ENCODE measurements around the gene MGLL. TPM values are rescaled to one million over a fixed set of nuclear protein-coding genes. Genes with fewer than 3 reads are reported as not detected.
"Not testable (repeated sequence)": the region's sequence is repeated elsewhere in the genome, so short reads cannot be mapped to it uniquely, and the experiment has no call there.

The MGLL gene
- total RNA-seq, 1 donor from 2014 or later, result 2.5 TPM

DNA sequence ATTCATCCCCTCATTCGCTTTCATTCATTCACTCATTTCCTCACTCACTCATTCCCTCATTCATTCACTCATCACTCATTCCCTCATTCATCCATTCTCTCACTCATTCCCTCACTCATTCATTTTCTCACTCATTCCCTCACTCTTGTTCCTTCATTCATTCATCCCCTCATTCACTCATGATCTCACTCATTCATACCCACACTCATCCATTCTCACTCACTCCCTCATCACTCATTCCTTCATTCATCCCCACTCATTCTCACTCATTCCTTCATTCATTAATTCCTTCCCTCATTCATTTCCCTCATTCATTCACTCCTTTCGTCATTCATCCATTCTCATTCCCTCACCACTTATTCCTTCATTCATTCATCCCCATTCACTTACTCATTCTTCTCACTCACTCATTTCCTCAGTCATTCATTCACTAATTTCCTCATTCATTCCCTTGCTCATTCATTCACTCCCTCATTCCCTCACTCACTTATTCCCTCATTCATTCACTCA is 135.0 kb downstream of the MGLL start:
- Mint-ChIP-seq H3K27me3 (ENCODE audit: low read depth) (no peaks in the 10 kb centered on the region), H3K9me3 (no peaks in the 10 kb centered on the region), H3K27ac (no peak overlapping the region), H3K4me1 (peaks cover 13% of the 10 kb centered on the region), H3K36me3 (no peaks in the 10 kb centered on the region), H3K4me3 (no peak overlapping the region)
- DNase-seq (ENCODE audit: low spot score in 2 of 2, unreplicated experiment in 2 of 2), result no peak
- TF ChIP-seq, protein P1, sequence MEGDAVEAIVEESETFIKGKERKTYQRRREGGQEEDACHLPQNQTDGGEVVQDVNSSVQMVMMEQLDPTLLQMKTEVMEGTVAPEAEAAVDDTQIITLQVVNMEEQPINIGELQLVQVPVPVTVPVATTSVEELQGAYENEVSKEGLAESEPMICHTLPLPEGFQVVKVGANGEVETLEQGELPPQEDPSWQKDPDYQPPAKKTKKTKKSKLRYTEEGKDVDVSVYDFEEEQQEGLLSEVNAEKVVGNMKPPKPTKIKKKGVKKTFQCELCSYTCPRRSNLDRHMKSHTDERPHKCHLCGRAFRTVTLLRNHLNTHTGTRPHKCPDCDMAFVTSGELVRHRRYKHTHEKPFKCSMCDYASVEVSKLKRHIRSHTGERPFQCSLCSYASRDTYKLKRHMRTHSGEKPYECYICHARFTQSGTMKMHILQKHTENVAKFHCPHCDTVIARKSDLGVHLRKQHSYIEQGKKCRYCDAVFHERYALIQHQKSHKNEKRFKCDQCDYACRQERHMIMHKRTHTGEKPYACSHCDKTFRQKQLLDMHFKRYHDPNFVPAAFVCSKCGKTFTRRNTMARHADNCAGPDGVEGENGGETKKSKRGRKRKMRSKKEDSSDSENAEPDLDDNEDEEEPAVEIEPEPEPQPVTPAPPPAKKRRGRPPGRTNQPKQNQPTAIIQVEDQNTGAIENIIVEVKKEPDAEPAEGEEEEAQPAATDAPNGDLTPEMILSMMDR (IDR thresholded peaks at IDR 0.05; ENCODE audit: unreplicated experiment), result no peak

DNA sequence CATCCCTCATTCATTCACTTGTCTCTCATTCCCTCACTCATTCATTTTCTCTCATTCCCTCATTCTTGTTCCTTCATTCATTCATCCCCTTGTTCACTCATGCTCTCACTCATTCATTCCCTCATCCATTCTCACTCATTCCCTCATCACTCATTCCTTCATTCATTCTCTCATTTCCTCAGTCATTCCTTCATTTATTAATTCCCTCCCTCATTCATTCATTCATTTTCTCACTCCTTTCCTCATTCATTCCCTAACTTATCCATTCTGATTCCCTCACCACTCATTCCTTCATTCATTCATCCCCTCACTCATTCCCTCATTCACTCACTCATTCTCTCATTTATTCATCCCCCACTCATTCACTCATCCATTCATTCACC is 135.8 kb downstream of the MGLL start:
- TF ChIP-seq, protein P1 (IDR thresholded peaks at IDR 0.05; ENCODE audit: unreplicated experiment), result no peak
- Mint-ChIP-seq H3K4me3 (no peak overlapping the region), H3K27me3 (ENCODE audit: low read depth) (no peaks in the 10 kb centered on the region), H3K36me3 (no peaks in the 10 kb centered on the region), H3K4me1 (peaks cover 13% of the 10 kb centered on the region), H3K9me3 (no peaks in the 10 kb centered on the region), H3K27ac (no peak overlapping the region)
- DNase-seq (ENCODE audit: low spot score in 2 of 2, unreplicated experiment in 2 of 2), result no peak

DNA sequence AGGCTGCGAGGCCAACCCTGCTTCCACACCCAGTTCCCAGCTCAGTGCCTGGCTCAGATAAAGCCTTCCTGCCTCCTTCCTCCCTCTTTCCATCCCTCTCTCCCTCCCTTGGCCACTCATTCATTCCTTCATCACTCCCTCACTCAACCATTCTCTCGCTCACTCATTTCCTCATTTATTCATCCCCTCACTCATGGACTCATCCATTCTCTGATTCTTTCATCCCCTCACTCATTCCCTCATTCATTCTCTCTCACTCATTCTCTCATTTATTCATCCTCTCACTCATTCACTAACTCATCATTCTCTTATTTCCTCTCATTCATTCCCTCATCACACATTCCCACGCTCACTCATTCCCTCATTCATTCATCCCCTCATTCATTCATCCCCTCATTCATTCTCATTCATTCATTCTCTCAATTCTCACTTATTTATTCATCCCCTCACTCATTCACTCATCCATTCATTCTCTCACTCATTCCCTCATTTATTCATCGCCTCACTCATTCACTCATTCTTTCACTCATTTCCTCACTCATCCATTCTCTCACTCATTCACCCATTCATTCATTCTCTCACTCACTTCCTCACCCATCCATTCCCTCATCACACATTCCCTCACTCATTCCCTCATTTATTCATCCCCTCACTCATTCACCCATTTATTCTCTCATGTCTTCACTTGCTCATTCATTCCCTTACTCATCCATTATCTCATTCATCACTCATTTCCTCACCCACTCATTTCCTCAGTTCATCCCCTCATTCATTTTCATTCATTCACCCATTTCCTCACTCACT is 136.4 kb downstream of the MGLL start:
- Mint-ChIP-seq H3K9me3 (no peaks in the 10 kb centered on the region), H3K4me3 (no peak overlapping the region), H3K4me1 (peaks cover 13% of the 10 kb centered on the region), H3K27ac (no peak overlapping the region), H3K36me3 (no peaks in the 10 kb centered on the region), H3K27me3 (ENCODE audit: low read depth) (no peaks in the 10 kb centered on the region)
- TF ChIP-seq, protein P1 (IDR thresholded peaks at IDR 0.05; ENCODE audit: unreplicated experiment), result no peak
- DNase-seq (ENCODE audit: low spot score in 2 of 2, unreplicated experiment in 2 of 2), result no peak

DNA sequence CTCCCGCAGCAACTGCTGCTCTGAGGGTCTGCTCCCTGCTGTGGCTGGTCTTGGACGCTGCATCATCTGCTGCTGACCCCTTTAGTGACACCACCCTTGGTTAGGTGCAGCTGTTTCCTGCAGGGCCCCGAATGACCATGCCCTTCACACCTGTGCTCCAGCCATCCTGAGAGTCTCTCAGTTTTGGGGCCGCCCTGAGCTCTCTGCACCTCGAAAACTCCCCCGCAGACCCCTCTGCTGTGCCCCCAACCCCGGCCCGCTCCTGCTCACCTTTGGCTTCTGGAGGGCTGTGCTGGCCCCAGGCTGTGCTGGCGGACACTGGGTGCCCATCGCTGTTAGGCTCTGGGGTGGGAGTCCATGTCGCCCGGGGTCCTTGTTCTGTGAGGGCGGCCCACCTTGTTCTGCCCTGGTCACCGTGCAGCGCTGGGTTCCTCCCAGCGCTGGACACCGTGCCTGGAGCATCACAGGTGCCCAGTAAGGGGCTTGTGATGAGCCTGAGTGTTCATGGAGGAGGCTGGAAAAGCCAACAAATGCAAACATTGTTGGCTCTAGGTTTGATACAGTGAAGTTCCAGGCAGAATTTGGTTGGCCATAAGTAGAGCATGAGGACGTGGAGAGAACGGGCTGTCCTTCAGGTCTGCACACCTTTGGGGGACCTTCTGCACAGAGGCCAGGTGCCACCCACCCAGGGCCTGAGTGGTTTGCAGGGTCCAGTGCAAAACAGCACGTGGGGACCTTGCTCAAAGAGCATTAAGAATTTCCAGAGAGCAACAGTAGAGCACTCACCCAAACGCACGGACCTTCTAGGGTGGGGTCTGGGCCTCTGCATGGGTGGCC is 137.2 kb downstream of the MGLL start:
- Mint-ChIP-seq H3K4me3 (no peak overlapping the region), H3K9me3 (no peaks in the 10 kb centered on the region), H3K4me1 (peaks cover 10% of the 10 kb centered on the region), H3K27ac (no peak overlapping the region), H3K36me3 (no peaks in the 10 kb centered on the region), H3K27me3 (ENCODE audit: low read depth) (no peaks in the 10 kb centered on the region)
- DNase-seq (ENCODE audit: low spot score in 2 of 2, unreplicated experiment in 2 of 2), result no peak
- TF ChIP-seq, protein P1 (IDR thresholded peaks at IDR 0.05; ENCODE audit: unreplicated experiment), result no peak

DNA sequence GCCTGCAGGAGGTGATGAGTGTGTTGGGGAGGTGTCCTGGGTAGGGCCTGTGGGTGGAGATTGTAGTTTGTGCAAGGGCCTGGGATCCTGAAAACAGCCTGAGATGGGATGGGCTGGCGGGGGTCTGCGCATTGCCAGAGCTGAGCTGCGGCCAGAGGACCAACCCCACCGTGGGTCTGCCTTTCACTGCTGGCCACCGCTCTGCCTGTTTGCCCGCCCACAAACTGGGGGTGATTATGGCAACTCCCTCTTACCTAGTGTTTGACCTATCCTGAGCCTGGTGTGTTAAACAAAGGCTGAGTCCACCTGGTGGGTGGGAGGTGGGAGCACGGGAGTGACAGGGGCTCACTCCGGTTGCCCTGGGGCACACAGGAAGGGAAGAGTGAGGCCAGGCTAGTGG is 139.8 kb downstream of the MGLL start:
- Mint-ChIP-seq H3K9me3 (no peaks in the 10 kb centered on the region), H3K27ac (no peak overlapping the region), H3K36me3 (peaks cover 2% of the 10 kb centered on the region), H3K27me3 (ENCODE audit: low read depth) (no peaks in the 10 kb centered on the region), H3K4me3 (no peak overlapping the region), H3K4me1 (no peaks in the 10 kb centered on the region)
- no peak for DNase-seq (ENCODE audit: low spot score in 2 of 2, unreplicated experiment in 2 of 2)
- TF ChIP-seq, protein P1 (IDR thresholded peaks at IDR 0.05; ENCODE audit: unreplicated experiment), result no peak

DNA sequence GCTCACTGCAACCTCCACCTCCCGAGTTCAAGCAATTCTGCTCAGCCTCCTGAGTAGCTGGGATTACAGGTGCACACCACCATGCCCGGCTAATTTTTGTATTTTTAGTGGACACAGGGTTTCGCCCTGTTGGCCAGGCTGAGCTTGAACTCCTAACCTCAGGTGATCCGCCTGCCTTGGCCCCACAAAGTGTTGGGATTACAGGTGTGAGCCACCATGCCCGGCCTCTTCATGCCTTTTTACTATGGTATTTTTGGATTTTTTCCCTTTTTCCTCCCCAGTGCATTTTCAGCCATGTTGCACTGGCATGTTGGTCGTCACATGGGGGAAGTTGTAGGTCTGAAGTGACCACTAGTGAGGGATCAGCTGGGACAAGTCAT is 140.2 kb downstream of the MGLL start:
- DNase-seq (ENCODE audit: low spot score in 2 of 2, unreplicated experiment in 2 of 2); H3K36me3 Mint-ChIP-seq; H3K4me3 Mint-ChIP-seq; H3K27me3 Mint-ChIP-seq (ENCODE audit: low read depth); H3K27ac Mint-ChIP-seq; H3K9me3 Mint-ChIP-seq; H3K4me1 Mint-ChIP-seq: not testable (repeated sequence)

All from mesothelial cell of epicardium (in vitro differentiated cells).